Calu3 (cell line): ENCODE measurements around the gene HLCS. TPM values are rescaled to one million over a fixed set of nuclear protein-coding genes. Genes with fewer than 3 reads are reported as not detected.

ENCODE experiments used
- BruUV-seq: library from RNA; stranded (reverse); fragments of 400-500 nt; replicated peaks from 2 replicates; lab custom pipeline; 2021; lab: Mats Ljungman, UMichigan
- CTCF ChIA-PET: fragments of 300-600 bp; sonication (Branson Sonifier 250); formaldehyde crosslinking; loops from one replicate; lab custom pipeline; 2022; ENCODE audit warnings: antibody characterized with exemption; lab: Charles Lee
- DNase-seq: peaks from one replicate; pipeline ENCODE4 v3.0.0; 2022
- H3K27ac Mint-ChIP-seq: one replicate; pipeline ENCODE4 v1.8.0; 2022; ENCODE audit warnings: mixed read lengths; ENCODE audit not compliant: unreplicated experiment
- H3K27me3 Mint-ChIP-seq: one replicate; pipeline ENCODE4 v1.8.0; 2022; ENCODE audit warnings: mixed read lengths; ENCODE audit not compliant: unreplicated experiment
- H3K36me3 Mint-ChIP-seq: one replicate; pipeline ENCODE4 v1.8.0; 2022; ENCODE audit warnings: mild to moderate bottlenecking, moderate library complexity, mixed read lengths; ENCODE audit not compliant: insufficient read depth, unreplicated experiment
- H3K4me1 Mint-ChIP-seq: one replicate; pipeline ENCODE4 v1.8.0; 2022; ENCODE audit warnings: mild to moderate bottlenecking, low read depth, mixed read lengths; ENCODE audit not compliant: unreplicated experiment
- H3K4me3 Mint-ChIP-seq: one replicate; pipeline ENCODE4 v1.8.0; 2022; ENCODE audit warnings: mild to moderate bottlenecking, low read depth, moderate library complexity, mixed read lengths; ENCODE audit not compliant: unreplicated experiment
- H3K9me3 Mint-ChIP-seq: one replicate; pipeline ENCODE4 v1.8.0; 2022; ENCODE audit warnings: low read depth, mixed read lengths; ENCODE audit not compliant: unreplicated experiment
- intact Hi-C: fragments of 100-400 bp; cut with micrococcal nuclease; formaldehyde crosslinking; loops from one replicate; pipeline ENCODE4 v1.10.0; 2022; ENCODE audit not compliant: unreplicated experiment
- total RNA-seq: library from RNA; stranded (reverse); gene quantifications from 2 replicates; pipeline ENCODE4 v1.2.3, GENCODE V29; 2022
- TF ChIP-seq, protein P1 (sequence below): fragments of 200-600 bp; IDR thresholded peaks from one replicate; pipeline ENCODE4 v1.8.0; 2022; ENCODE audit warnings: antibody characterized with exemption; ENCODE audit not compliant: unreplicated experiment

HLCS gene
- total RNA-seq, 1 experiment from 2014 or later = 18.4 TPM

DNA sequence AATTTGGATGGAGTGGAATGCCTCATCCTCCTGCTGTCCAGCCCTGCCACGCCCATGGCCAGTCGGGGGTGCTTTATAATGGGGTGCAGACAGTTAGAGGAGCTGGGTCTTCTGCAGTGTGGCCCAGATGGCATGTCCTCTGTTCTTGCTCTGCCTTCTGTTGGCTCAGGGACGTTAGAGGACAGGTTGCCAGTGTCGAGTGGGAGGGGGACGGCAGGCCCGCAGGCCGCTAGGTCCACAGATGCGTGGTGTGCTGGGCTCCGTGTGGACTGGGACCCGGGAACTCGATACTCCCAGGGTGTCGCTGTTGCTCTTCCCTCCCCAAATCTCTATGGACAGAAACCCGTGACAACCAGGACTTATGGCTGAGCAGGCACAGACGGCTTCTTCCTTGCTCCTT lies 234.3 kb downstream of the HLCS start:
- H3K4me3 Mint-ChIP-seq = no peak overlapping the region
- H3K36me3 Mint-ChIP-seq = peaks cover 9% of the 10 kb centered on the region
- CTCF ChIA-PET = no interaction called here
- no peaks in the 10 kb centered on the region for H3K4me1 Mint-ChIP-seq
- no peaks in the 10 kb centered on the region for H3K27me3 Mint-ChIP-seq
- TF ChIP-seq, protein P1, sequence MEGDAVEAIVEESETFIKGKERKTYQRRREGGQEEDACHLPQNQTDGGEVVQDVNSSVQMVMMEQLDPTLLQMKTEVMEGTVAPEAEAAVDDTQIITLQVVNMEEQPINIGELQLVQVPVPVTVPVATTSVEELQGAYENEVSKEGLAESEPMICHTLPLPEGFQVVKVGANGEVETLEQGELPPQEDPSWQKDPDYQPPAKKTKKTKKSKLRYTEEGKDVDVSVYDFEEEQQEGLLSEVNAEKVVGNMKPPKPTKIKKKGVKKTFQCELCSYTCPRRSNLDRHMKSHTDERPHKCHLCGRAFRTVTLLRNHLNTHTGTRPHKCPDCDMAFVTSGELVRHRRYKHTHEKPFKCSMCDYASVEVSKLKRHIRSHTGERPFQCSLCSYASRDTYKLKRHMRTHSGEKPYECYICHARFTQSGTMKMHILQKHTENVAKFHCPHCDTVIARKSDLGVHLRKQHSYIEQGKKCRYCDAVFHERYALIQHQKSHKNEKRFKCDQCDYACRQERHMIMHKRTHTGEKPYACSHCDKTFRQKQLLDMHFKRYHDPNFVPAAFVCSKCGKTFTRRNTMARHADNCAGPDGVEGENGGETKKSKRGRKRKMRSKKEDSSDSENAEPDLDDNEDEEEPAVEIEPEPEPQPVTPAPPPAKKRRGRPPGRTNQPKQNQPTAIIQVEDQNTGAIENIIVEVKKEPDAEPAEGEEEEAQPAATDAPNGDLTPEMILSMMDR = no peak
- H3K27ac Mint-ChIP-seq = no peak overlapping the region
- no TSS peak for BruUV-seq
- no peak for DNase-seq
- no peaks in the 10 kb centered on the region for H3K9me3 Mint-ChIP-seq
- intact Hi-C loops = no loop called here

DNA sequence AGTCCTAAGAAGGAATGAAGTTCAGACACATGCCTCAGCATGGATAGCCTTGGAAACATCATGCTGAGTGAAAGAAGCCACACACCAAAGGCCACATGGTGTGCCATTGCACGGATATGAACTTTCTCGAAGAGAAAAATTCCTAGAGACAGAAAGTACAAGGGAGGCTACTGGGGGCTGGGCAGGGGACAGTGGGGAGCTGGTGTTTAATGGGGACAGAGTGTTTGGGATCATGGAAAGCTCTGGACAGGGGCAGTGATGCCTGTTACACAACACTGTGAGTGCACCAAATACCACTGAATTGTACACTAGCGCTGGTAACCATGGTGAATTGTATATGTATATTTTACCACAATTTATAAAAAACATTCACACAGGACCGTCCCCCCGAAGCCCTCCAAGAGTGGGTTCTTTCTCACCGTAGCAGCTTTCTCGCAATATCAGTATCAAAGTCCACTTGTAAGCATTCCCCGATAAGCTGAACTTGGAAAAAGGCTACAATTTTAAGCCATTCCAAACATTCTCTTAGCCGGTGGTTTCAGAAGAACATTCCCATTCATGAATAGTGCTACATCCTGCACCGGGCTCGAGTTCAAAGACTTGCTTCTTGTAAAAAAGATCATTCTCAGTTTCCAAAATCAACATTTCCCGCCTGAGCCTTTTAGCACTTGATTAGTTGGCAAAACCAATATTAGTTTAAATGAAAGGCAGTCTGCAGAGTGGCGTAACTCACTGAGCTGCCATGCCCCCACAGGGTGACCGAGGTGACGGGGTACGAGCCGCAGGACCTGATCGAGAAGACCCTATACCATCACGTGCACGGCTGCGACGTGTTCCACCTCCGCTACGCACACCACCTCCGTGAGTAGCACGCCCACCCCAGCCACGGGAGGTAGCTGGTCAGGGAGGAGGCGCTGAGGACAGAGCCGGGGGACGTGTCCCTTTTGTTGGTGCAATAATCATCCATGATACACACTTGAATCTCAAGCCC lies 235.9 kb downstream of the HLCS start:
- TF ChIP-seq, protein P1 = no peak
- no peak for DNase-seq
- no peak overlapping the region for H3K27ac Mint-ChIP-seq
- H3K27me3 Mint-ChIP-seq = no peaks in the 10 kb centered on the region
- BruUV-seq = no TSS peak
- intact Hi-C loops = no loop called here
- H3K4me1 Mint-ChIP-seq = no peaks in the 10 kb centered on the region
- peaks cover 9% of the 10 kb centered on the region for H3K36me3 Mint-ChIP-seq
- H3K4me3 Mint-ChIP-seq = no peak overlapping the region
- H3K9me3 Mint-ChIP-seq = no peaks in the 10 kb centered on the region
- CTCF ChIA-PET = no interaction called here

DNA sequence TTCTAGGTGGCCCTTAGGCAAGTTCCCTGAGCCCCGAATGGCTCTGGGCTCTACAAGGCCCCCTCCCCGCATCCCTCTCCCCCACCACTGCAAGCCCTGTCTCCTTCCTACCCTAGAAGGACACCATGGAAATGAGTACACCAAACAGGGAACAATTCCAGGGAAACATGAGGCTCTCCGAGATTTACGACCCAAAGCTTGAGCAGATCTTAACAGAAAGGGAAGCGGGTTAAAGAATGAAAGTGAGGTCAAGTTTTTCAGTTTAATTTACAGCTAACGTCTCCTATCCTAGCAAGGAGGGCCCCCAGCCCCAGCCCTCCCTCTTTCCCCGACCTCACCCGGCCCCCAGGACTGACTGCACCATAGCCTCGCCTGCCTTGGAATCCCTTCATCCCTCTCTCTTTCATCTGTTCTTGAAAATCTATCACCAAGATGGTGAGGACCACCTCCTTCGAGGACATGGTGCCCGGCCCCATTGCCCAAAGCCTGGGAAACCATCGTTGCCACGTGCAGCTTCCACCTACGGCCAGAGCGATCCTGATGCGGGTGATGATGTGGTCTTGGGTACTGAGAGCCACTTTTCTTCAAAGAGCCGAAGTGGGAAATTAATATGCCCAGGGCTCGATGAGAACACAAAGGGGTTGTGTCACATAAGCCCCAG lies 237.0 kb downstream of the HLCS start:
- CTCF ChIA-PET = no interaction called here
- DNase-seq = no peak
- TF ChIP-seq, protein P1 = no peak
- no peaks in the 10 kb centered on the region for H3K4me1 Mint-ChIP-seq
- no peaks in the 10 kb centered on the region for H3K9me3 Mint-ChIP-seq
- H3K27me3 Mint-ChIP-seq = no peaks in the 10 kb centered on the region
- H3K27ac Mint-ChIP-seq = no peak overlapping the region
- BruUV-seq = no TSS peak
- no peak overlapping the region for H3K4me3 Mint-ChIP-seq
- peaks cover 9% of the 10 kb centered on the region for H3K36me3 Mint-ChIP-seq
- intact Hi-C loops = no loop called here

DNA sequence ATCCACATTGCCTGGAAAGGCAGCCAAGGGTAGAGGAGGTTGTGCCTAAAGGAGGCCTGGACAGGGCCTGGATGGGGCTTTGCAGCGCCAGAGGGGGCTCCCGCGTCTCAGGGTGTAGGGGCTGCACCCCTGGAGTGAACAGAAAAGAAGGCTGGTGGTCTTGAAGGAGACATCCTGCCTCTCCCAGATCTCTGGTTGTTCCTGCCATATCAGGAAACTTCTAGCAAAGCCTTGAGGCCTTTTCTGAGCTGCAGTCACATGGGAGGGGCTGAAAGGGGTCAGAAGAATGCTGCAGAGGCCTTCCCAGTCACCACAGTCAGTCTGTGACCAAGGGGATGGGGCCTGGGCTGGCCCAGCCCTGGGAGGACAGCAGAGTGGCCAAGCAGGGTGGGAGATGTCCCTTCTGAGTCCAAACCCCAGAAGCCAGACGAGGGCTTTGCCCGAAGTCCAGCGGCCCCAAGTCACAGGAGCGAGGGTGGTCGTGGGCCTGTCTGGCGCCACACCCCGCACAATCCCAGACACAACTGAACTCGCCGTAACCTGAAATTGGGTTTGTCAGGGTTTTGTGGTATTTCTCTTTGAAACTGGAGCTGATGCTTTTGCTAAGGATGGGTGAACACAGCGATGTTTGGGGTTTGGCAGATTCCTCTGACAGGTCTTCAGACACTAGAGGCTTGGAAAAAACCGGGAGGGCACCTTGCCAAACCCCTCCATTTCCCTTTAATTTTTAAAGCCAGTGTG lies 237.9 kb downstream of the HLCS start:
- H3K27me3 Mint-ChIP-seq = no peaks in the 10 kb centered on the region
- no peak overlapping the region for H3K4me3 Mint-ChIP-seq
- CTCF ChIA-PET = no interaction called here

More for the DNA sequence above, 237.9 kb downstream of the HLCS start:
- intact Hi-C loops = no loop called here
- no TSS peak for BruUV-seq
- Mint-ChIP-seq H3K36me3 (peaks cover 9% of the 10 kb centered on the region), H3K4me1 (no peaks in the 10 kb centered on the region), H3K27ac (no peak overlapping the region), H3K9me3 (no peaks in the 10 kb centered on the region)
- DNase-seq = no peak
- TF ChIP-seq, protein P1 = no peak
